A375 (cell line): ENCODE measurements around the gene DUSP16. TPM values are rescaled to one million over a fixed set of nuclear protein-coding genes. Genes with fewer than 3 reads are reported as not detected.

Experiments used
- total RNA-seq: library from RNA; depleted of rRNA; stranded (reverse); fragments of >200 nt; shearing (Covaris generic); gene quantifications from 2 replicates; pipeline ENCODE4 v1.2.3, GENCODE V29; 2014; rRNA removed

DUSP16 gene
- total RNA-seq, result 2.2 and 3.0 TPM in 2 replicates

DNA sequence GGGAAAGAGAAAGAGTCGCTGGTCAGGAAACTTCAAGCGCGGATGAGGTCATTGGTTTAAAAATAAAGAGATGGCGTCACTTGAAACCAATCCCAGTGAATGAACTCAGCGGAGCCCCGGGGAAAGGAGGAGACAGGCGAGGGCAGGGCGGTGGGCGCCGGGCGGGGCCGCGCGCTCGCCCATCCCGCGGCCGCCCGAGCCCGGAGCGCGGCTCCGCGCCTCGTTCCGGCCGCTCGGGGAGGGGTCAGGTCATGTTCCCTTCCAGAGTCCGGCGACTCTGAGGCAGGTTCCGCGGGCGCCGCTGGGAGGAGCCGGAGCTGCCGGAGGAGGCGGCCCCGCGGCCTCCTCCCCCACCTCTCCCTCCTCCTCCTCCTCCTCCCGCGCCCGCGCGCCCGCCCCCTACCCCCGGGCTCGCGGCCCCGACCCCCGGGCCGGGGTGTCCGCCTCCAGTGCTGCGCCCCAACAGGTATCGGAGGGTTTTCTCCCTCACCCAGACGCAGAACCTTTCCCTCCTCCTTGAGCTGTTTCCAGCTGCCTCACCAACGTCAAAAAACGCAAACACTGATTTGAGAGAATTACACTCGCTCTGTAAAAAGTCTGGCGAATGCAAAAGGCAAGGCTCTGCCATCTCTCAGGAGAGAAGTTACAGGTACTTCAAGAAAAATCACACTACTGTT is at the start of gene DUSP16:
TSS of gene DUSP16 (minus strand) at position 279 of the 677 bp plus-strand sequence. CDS start 41,765 bp downstream, outside the sequence.

GRCh38 chr12:12611512-12612306 is 49.0 kb upstream of the DUSP16 start, which contains the start of gene CREBL2:
Gene CREBL2, plus strand, starts transcription at chr12:12611876. Its CDS starts 297 bp downstream, at chr12:12612173.

Other genes starting within 250 kb of the DUSP16 start
- 7.0 and 10.2 TPM in 2 replicates for gene MANSC1, start 212.6 kb downstream of the DUSP16 start, total RNA-seq
- 12.8 and 14.4 TPM in 2 replicates for gene BORCS5, start 205.8 kb downstream of the DUSP16 start, total RNA-seq
- gene CREBL2, start 49.0 kb upstream of the DUSP16 start, total RNA-seq, result 25.2 and 29.6 TPM in 2 replicates
- gene GPR19, start 133.3 kb upstream of the DUSP16 start, total RNA-seq, result 1.4 and 1.6 TPM in 2 replicates
- gene CDKN1B, start 154.5 kb upstream of the DUSP16 start, total RNA-seq, result 26.3 and 28.1 TPM in 2 replicates
- gene APOLD1, start 222.8 kb upstream of the DUSP16 start, total RNA-seq, result 0.94 and 1.1 TPM in 2 replicates